Measurements from ENCODE around the gene SLC27A5.

Gene SLC27A5

GRCh38 chr19:58559275-58560006 is 47.6 kb upstream of the SLC27A5 start (continued):
- TF ChIP-seq ZFP37 (tag by site-specific recombination; IDR thresholded peaks at IDR 0.05), result peak; percentile 86
- no peak for TF ChIP-seq ZNF266 (tag by site-specific recombination; IDR thresholded peaks at IDR 0.05; ENCODE audit: low read depth)
- TF ChIP-seq HOXA7 (CRISPR knock-in tag; IDR thresholded peaks at IDR 0.05; ENCODE audit: borderline replicate concordance), result no peak
- TF ChIP-seq ZNF324 (tag by site-specific recombination; IDR thresholded peaks at IDR 0.05), result 0 out of 2 replicates have a peak, but pooled peaks have one; percentile 46
- TF ChIP-seq ZNF518A (tag by site-specific recombination; conservative IDR thresholded peaks at IDR 0.05; ENCODE audit: low read depth), result peak; percentile 66
- TF ChIP-seq ZNF585B (tag by site-specific recombination; IDR thresholded peaks at IDR 0.05), result no peak
- peak; percentile 44; the same call in 1 of the 2 replicates for TF ChIP-seq WT1 (tag by site-specific recombination; IDR thresholded peaks at IDR 0.05)
- TF ChIP-seq ZNF629 (tag by site-specific recombination; IDR thresholded peaks at IDR 0.05), result no peak; the same call in 1 of the 2 replicates
- TF ChIP-seq INSM2 (tag by site-specific recombination; IDR thresholded peaks at IDR 0.05), result 0 out of 2 replicates have a peak, but pooled peaks have one; percentile 53
- no peak for TF ChIP-seq ZNF311 (tag by site-specific recombination; IDR thresholded peaks at IDR 0.05; ENCODE audit: borderline replicate concordance)
- no peak for TF ChIP-seq ZBTB48 (tag by site-specific recombination; IDR thresholded peaks at IDR 0.05)
- TF ChIP-seq SP3 (tag by site-specific recombination; IDR thresholded peaks at IDR 0.05), result peak; percentile 68
- peak; percentile 84; the same call in 1 of the 2 replicates for TF ChIP-seq GLI4 (tag by site-specific recombination; IDR thresholded peaks at IDR 0.05)
- no peak for TF ChIP-seq TCF7L2 (IDR thresholded peaks at IDR 0.05; ENCODE audit: borderline replicate concordance, low read depth, low read length)
- TF ChIP-seq ZNF513 (tag by site-specific recombination; IDR thresholded peaks at IDR 0.05), result 0 out of 2 replicates have a peak, but pooled peaks have one; percentile 4
- TF ChIP-seq ZNF792 (tag by site-specific recombination; IDR thresholded peaks at IDR 0.05), result 0 out of 2 replicates have a peak, but pooled peaks have one; percentile 57
- 0 out of 2 replicates have a peak, but pooled peaks have one; percentile 61 for TF ChIP-seq ZEB2 (tag by site-specific recombination; IDR thresholded peaks at IDR 0.05)
- peak; percentile 84 for TF ChIP-seq ZNF2 (tag by site-specific recombination; IDR thresholded peaks at IDR 0.05)
- peak; percentile 79 for TF ChIP-seq GLIS2 (tag by site-specific recombination; IDR thresholded peaks at IDR 0.05)
- peak; percentile 86 for TF ChIP-seq ZNF580 (tag by site-specific recombination; IDR thresholded peaks at IDR 0.05)
- no peak for TF ChIP-seq ZNF214 (tag by site-specific recombination; IDR thresholded peaks at IDR 0.05; ENCODE audit: borderline replicate concordance)
